AML-193 (cell line): ENCODE results near the gene KDM4C.
"Not testable (repeated sequence)": the region's sequence is repeated elsewhere in the genome, so short reads cannot be mapped to it uniquely, and the experiment has no call there.

Experiments used
- DNase-seq, 2 experiments: peaks; one replicate each; lab custom pipeline; 2025; lab: John Stamatoyannopoulos, UW

Gene KDM4C

GRCh38 chr9:6975198-6975597 lies 217.4 kb downstream of the KDM4C start:
- no peak for DNase-seq

- DNase-seq, result no peak
Observed at GRCh38 chr9:6977761-6978160, 220.0 kb downstream of the KDM4C start.

GRCh38 chr9:6978591-6978990 lies 220.8 kb downstream of the KDM4C start:
- DNase-seq, result no peak

GRCh38 chr9:6984941-6985578 lies 227.3 kb downstream of the KDM4C start:
- DNase-seq, result no peak

- DNase-seq, result no peak
Observed at GRCh38 chr9:6986141-6986815, 228.5 kb downstream of the KDM4C start.

- no peak for DNase-seq
Observed at GRCh38 chr9:6987381-6987780, 229.6 kb downstream of the KDM4C start.

- DNase-seq, result no peak
Observed at GRCh38 chr9:6991418-6991817, 233.6 kb downstream of the KDM4C start.

GRCh38 chr9:6996061-6996854 lies 238.5 kb downstream of the KDM4C start:
- no peak for DNase-seq

- DNase-seq, result no peak
Observed at GRCh38 chr9:6997330-6997729, 239.6 kb downstream of the KDM4C start.

- DNase-seq, result no peak
Observed at GRCh38 chr9:6999794-7000193, 242.0 kb downstream of the KDM4C start.

- no peak for DNase-seq
Observed at GRCh38 chr9:7001571-7001970, 243.8 kb downstream of the KDM4C start.

- no peak for DNase-seq
Observed at GRCh38 chr9:7003861-7004260, 246.1 kb downstream of the KDM4C start.

GRCh38 chr9:7006417-7006816 lies 248.6 kb downstream of the KDM4C start:
- DNase-seq, result no peak

- no peak for DNase-seq
Observed at GRCh38 chr9:7008411-7008810, 250.6 kb downstream of the KDM4C start.

- DNase-seq, result no peak
Observed at GRCh38 chr9:7009065-7009464, 251.3 kb downstream of the KDM4C start.

- no peak for DNase-seq
Observed at GRCh38 chr9:7011395-7012067, 253.8 kb downstream of the KDM4C start.

GRCh38 chr9:7027996-7028395 lies 270.2 kb downstream of the KDM4C start:
- no peak for DNase-seq

GRCh38 chr9:7028591-7028990 lies 270.8 kb downstream of the KDM4C start:
- DNase-seq, result no peak

- DNase-seq, result not testable (repeated sequence)
Observed at GRCh38 chr9:7030943-7031342, 273.2 kb downstream of the KDM4C start.

GRCh38 chr9:7033076-7034045 lies 275.6 kb downstream of the KDM4C start:
- DNase-seq, result no peak

GRCh38 chr9:7037176-7037575 lies 279.4 kb downstream of the KDM4C start:
- no peak for DNase-seq
